ES-I3 (cell line): ENCODE results near the gene EED.
A peak's percentile ranks its signal among the peaks of the same experiment; 100 is the strongest.

Experiments used
- H3K36me3 ChIP-seq: 2 replicates; pipeline ENCODE4 v1.6.1; 2013; ENCODE audit warnings: mild to moderate bottlenecking, low read length, control low read depth, moderate library complexity; ENCODE audit not compliant: insufficient read depth
- H3K4me1 ChIP-seq: 2 replicates; pipeline ENCODE4 v1.6.1; 2013; ENCODE audit warnings: mild to moderate bottlenecking, control low read depth, low read length; ENCODE audit not compliant: insufficient read depth
- H3K9ac ChIP-seq: 2 replicates; pipeline ENCODE4 v1.6.1; 2013; ENCODE audit warnings: low read depth, mild to moderate bottlenecking, low read length, moderate library complexity
- H3K9me3 ChIP-seq: 2 replicates; pipeline ENCODE4 v1.6.1; 2013; ENCODE audit warnings: mild to moderate bottlenecking, low read length, moderate library complexity; ENCODE audit not compliant: control insufficient read depth, insufficient read depth

EED gene

DNA sequence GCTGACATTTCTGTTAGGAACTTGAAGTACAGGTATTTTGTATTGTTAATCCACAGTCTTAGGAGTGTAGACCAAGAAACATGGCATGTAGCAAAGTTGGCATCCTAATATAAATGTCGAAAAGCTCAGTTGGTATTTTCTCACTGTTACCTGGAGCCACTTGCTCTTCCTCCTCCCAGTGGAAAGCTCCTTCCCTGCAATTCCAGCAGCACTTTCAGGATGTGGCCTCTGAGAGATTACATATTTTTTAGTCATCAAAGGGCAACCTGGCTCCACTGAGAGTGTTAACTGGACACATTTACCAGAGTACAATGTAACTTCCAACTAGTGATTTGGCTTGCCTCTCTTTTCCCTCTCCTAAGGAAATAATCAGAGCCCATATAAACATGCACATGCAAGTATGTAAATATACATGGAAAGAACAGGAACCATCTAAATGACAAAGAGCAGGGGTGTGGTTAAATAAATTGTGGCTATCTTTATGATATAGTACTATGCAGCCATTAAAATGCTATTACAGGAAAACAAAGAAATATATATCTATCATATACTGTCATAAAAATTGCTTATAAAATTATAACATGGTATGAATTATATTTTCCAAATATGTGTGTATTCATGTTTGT is 14.3 kb upstream of the EED start:
- Histone ChIP-seq H3K4me1 (peaks cover 7% of the 10 kb centered on the region), H3K9me3 (peaks cover under 1% of the 10 kb centered on the region; the same call in 1 of the 2 replicates), H3K36me3 (no peaks in the 10 kb centered on the region), H3K9ac (no peak overlapping the region)

DNA sequence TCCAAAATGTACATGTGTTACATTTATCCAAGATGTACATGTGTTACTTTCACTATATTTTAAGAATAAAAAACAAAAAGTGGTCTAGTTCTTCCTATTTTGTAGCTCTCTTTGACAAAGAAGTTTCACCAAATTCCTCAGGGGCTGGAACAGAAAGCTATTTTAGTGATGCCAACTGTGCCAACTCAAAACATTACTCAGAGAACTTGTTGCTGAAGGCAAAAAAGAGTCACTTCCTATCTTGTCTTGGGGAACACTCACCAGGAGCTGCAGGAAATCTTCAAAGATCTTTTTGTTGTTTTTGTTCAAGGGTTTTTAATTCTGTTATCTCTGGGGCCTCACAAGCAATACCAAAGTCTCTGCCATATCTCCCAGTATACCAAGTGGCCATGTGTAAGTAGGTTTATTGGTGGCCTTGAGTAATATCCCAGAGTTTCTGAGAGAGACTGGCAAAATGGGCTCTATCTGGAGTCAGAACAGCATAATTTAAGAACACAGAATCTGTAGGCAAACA is 13.6 kb upstream of the EED start:
- H3K36me3 ChIP-seq: no peaks in the 10 kb centered on the region
- no peaks in the 10 kb centered on the region for H3K9me3 ChIP-seq
- H3K4me1 ChIP-seq: peaks cover 7% of the 10 kb centered on the region
- no peak overlapping the region for H3K9ac ChIP-seq

DNA sequence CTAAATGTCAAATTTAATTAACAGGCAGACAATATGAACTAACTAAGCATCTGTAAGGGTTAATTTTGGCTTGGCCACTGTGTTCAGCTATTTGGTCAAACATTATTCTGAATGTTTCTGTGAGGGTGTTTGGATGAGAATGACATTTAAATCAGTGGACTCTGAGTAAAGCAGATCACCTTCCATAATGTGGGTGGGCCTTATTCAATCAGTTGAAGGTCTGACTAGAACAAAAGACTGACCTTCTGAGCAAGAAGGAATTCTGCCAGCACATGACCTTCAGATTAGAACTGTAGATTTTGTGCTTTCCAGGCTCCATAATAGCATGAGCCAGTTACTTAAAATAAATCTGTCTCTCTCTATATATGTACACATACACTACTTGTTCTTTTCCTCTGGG is 12.0 kb upstream of the EED start:
- Histone ChIP-seq H3K4me1 (peaks cover 7% of the 10 kb centered on the region), H3K36me3 (no peaks in the 10 kb centered on the region), H3K9me3 (no peaks in the 10 kb centered on the region), H3K9ac (no peak overlapping the region)

DNA sequence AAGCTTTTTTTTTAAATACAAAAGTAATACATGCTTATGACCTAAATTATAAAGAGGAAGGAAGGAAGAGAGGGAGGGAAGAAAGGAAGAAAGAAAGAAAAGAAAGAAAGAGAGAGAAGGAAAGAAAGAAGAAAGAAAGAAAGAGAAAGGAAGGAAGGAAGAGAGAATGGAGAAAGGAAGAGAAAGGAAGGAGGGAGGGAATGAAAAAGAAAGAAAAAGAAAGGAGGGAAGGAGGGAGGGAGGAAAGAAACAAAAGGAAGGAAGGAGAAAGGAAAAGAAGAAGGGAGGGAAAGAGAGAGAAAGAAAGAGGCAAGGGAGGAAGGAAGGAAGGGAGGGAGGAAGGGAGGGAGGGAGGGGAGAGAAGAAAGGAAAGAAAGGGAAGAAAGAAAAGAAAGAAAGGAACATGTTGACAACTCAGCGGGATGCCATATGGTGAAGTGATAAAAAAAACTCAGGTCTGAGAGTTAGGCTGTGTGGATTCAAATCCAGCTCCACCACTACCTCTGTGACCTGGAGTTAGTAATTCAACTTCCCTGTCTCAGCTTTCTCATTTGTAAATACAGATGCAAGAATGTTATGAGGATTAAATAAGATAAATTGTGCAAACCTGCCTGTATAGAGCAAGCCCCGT is 9.6 kb upstream of the EED start:
- Histone ChIP-seq H3K4me1 (peaks cover 6% of the 10 kb centered on the region), H3K9ac (no peak overlapping the region), H3K9me3 (no peaks in the 10 kb centered on the region), H3K36me3 (no peaks in the 10 kb centered on the region)

DNA sequence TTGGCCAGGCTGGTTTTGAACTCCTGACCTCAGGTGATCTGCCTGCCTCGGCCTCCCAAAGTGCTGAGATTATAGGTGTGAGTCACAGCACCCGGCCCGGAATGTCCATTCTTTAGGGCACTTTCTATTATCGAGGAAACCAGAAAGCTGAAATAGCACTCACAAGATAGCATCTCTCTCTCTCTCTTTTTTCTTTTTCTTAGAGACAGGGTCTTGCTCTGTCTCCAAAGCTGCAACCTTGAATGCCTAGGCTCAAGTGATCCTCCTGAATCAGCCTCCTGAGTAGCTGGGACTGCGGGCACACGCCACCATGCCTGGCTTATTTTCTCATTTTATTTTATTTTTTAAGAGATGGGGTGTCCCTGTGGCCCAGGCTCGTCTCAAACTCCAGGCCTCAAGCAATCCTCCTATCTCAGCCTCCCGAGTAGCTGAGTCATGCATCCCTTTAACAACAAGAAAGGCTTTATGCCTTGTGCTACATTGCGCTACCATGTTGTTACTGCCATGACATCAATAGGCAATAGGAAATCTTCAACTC is 7.2 kb upstream of the EED start:
- H3K9me3 ChIP-seq: no peaks in the 10 kb centered on the region
- H3K9ac ChIP-seq: no peak overlapping the region
- no peaks in the 10 kb centered on the region; the same call in none of the 2 replicates for H3K4me1 ChIP-seq
- H3K36me3 ChIP-seq: no peaks in the 10 kb centered on the region

DNA sequence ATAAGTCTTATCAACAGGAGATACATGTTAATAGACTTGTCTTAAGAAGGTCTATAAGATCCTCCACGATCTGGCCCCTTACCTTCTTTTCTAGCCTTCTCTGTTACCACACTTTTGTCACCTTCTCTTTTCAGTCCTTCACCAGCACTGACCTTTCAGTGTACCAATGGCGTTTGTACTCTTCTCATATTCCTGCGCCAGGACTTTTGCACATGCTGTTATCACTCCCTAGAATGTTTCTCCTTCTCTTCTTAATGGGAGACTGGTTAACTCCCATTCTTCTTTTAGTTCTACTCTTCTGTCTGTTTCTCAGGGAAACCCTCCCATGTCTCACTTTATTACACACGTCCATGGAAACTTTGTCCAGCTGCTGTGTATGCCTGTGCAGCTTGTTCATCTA is 4.4 kb upstream of the EED start:
- no peaks in the 10 kb centered on the region; the same call in 1 of the 2 replicates for H3K4me1 ChIP-seq
- no peaks in the 10 kb centered on the region for H3K36me3 ChIP-seq
- H3K9ac ChIP-seq: no peak overlapping the region
- no peaks in the 10 kb centered on the region for H3K9me3 ChIP-seq

DNA sequence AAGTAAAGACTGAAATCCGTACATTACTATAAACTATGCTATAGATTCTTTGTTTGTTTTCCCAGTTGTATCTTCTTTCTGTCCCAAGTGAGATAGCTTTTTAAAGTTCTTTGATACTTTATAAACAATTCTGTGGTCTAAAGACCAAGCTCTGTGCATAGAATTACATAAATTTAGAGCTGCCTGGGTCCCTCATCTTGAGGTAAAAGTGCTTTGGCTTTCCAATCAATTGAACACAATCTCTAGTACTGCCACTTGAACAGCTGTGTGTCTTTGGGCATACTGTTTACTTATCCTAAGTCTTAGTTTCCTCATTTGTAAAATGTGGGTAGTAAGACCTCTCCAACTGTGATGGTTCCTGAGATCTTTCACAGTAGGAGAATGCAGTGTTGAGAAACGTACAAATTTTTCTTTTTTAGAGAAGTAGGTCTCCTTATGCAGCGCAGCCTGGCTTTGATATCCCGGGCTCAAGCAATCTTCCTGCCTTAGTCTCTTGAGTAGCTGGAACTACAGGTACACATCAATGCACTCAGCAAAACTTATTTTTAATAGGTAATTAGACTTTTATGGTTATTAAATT is 2.5 kb upstream of the EED start:
- Histone ChIP-seq H3K9me3 (no peaks in the 10 kb centered on the region), H3K4me1 (no peaks in the 10 kb centered on the region), H3K36me3 (no peaks in the 10 kb centered on the region), H3K9ac (no peak overlapping the region)

DNA sequence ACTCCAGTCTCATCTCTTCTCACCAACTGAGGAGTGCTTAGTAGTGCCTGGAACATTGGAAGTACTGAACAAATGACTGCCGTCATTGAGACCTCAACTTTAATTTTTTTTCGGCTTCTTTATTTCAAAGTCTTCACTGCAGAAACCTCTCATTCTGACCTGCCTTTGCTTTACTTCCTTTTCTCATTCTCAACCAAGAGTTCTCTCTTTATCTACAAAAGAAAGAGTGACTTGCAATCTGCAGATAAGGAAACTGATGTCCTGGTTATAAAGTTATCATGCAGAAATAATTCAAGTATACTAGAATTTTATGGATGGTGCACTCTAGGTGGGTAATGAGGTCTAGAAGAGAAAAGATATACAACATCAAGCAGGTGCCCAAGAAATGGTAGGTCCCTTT is 1.2 kb upstream of the EED start:
- H3K36me3 ChIP-seq: no peaks in the 10 kb centered on the region
- no peaks in the 10 kb centered on the region for H3K9me3 ChIP-seq
- no peak overlapping the region; the same call in 1 of the 2 replicates for H3K9ac ChIP-seq
- no peaks in the 10 kb centered on the region for H3K4me1 ChIP-seq

DNA sequence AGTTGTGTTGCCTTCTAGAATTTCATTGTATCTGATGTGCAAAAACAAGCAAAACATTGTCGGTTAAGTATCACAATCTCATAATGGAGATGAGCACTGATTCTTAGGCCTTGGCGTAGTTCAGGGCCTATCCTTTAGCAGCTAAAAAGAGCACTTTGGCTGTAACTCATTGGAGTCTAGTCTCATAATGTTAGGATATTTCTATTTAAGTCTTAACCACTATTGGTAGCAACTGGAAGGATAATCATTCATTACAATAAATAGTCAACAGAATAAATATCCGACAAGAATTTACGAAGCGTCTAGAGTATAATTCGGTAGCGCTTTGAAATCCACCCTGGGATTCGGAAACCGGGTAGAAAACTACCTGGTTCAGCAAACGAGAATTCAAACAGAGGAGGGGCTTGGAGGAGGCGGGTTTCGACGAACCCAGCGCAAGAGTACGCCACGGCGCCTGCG is 461 bp upstream of the EED start:
- Histone ChIP-seq H3K4me1 (no peaks in the 10 kb centered on the region), H3K9me3 (no peaks in the 10 kb centered on the region), H3K9ac (peak overlapping the region; percentile 96), H3K36me3 (no peaks in the 10 kb centered on the region)

DNA sequence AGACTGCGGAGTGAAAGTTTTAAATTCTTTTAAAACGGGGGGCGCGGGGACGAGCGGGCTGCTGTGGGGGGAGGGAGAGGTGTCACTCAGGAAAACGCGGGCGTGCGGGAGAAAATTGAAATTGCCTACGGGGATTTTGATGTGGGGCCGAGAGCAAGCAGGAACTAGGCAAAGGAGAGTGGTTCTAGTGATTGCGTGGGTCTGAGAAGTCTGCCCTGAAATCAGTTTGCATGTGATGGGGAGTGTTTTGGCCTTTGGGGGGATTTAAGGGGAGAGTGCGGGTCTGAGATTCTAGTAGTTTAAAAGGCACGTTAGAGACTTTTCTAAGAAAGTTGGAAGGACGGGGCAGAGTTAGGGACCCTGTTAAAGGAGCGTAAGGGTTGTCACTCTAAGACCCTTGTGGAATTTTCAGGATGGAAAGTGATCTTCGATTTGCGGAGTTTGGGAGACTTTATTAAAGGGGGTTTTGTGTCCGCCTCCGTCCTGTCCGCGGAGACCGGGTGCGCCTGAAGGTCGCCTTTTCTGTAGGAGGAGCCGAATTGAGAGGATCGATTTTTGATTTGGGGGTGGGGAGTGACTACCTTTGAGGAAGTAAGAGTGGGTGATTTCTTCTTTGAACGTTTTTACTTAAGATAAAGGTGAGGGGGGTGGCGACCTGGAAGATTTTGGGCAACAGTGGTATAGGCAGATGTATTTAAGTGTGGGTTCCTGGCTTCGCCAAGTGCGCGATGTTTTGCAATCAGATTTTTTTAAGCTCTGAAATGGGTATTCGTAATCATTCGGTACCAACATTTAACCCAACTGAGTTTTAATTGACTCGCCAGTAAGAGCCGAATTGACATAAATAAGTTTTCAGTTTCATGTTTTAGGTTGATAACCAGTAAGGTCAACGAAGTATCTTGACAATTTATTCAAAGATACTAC is 1.1 kb downstream of the EED start:
- no peaks in the 10 kb centered on the region for H3K36me3 ChIP-seq
- no peaks in the 10 kb centered on the region for H3K9me3 ChIP-seq
- H3K4me1 ChIP-seq: no peaks in the 10 kb centered on the region
- H3K9ac ChIP-seq: peak overlapping the region; percentile 96

DNA sequence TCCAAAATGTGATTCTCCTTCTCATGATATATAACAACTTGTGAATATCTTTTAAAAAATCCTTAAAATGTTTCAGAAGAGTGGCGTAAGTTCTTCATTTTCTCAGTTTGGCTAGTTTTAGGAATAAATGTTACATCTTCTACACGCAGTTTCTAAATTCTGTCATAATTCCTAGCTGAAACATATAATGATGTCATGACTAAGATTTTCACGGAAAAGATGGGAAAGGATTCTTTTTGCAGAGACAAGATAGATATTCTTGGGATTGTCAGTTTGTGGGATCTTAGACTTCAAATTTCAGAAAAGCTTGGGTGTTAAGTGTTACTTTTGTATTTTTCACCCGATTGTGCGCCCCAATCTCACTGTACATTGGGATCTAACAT is 1.7 kb downstream of the EED start:
- Histone ChIP-seq H3K9ac (peak overlapping the region; percentile 96; the same call in 1 of the 2 replicates), H3K9me3 (no peaks in the 10 kb centered on the region), H3K4me1 (no peaks in the 10 kb centered on the region), H3K36me3 (no peaks in the 10 kb centered on the region)

DNA sequence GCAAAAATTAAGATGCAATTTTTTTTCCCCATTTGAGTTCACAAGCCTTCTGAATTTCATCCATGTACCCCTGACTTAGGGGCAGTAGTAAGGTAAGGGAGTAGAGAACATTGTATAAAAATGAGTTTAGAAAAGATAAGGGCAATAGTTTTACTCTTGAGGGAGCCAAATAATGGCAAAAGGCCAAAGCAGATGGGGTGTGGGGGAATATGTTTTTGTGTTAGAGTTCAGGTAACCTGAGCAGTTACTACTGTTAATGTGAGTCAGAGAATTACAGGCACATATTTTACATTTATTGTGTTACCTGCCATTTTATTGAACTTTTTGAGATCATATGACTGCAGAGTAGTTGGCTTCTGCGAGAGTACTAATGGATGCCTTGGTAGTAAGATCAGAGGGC is 3.1 kb downstream of the EED start:
- Histone ChIP-seq H3K9me3 (no peaks in the 10 kb centered on the region), H3K9ac (no peak overlapping the region), H3K4me1 (no peaks in the 10 kb centered on the region), H3K36me3 (no peaks in the 10 kb centered on the region)

DNA sequence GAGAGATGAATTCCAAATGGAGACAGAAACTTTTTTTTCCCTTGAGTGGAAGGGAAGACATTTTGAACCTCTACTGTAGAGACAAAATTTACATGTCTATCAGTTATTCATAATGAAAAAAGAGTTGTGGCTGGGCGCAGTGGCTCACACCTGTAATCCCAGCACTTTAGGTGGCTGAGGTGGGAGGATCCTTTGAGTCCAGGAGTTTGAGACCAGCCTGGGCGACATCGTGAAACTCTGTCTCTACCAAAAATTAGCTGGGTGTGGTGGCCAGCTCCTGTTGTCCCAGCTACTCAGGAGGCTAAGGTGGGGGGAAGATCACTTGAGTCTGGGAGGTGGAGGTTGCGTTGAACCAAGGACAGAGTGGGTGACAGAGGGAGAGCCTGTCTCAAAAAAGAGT is 4.1 kb downstream of the EED start:
- Histone ChIP-seq H3K4me1 (no peaks in the 10 kb centered on the region), H3K9ac (no peak overlapping the region), H3K36me3 (no peaks in the 10 kb centered on the region), H3K9me3 (no peaks in the 10 kb centered on the region)
